WI38 (cell line): ENCODE results near the gene INTS6.

Experiments used
- H3K4me3 ChIP-seq: 2 replicates; pipeline ENCODE4 v1.5.1; 2011; ENCODE audit warnings: low read depth, mild to moderate bottlenecking, control low read depth, low read length
- CTCF ChIP-seq: IDR thresholded peaks from 2 replicates; pipeline ENCODE4 v1.5.1; 2012; ENCODE audit warnings: low read depth, mild to moderate bottlenecking, control low read depth, low read length

INTS6 gene

GRCh38 chr13:51477149-51477548 lies 24.3 kb upstream of the INTS6 start:
- H3K4me3 ChIP-seq: no peak overlapping the region
- TF ChIP-seq CTCF: no peak

- TF ChIP-seq CTCF: no peak
- no peak overlapping the region for H3K4me3 ChIP-seq
Measured at GRCh38 chr13:51475727-51476501, 23.1 kb upstream of the INTS6 start.

- TF ChIP-seq CTCF: no peak
- no peak overlapping the region for H3K4me3 ChIP-seq
Measured at GRCh38 chr13:51469790-51470189, 17.0 kb upstream of the INTS6 start.

- TF ChIP-seq CTCF: no peak
- no peak overlapping the region for H3K4me3 ChIP-seq
Measured at GRCh38 chr13:51467730-51468129, 14.9 kb upstream of the INTS6 start.

- TF ChIP-seq CTCF: no peak
- no peak overlapping the region for H3K4me3 ChIP-seq
Measured at GRCh38 chr13:51465124-51465523, 12.3 kb upstream of the INTS6 start.

GRCh38 chr13:51457086-51457815 lies 4.4 kb upstream of the INTS6 start:
- TF ChIP-seq CTCF: no peak
- H3K4me3 ChIP-seq: no peak overlapping the region

GRCh38 chr13:51456510-51456909 lies 3.7 kb upstream of the INTS6 start:
- no peak for TF ChIP-seq CTCF
- no peak overlapping the region for H3K4me3 ChIP-seq
